ENCODE results near the gene CES4A. TPM values are rescaled to one million over a fixed set of nuclear protein-coding genes. Genes with fewer than 3 reads are reported as not detected.

The CES4A gene
- total and polyA plus RNA-seq, 2 of the 13 experiments (the other 11 are each of a cell fraction or from before 2014, with no cell fraction given), result 0.09 to 0.17 TPM

GRCh38 chr16:67040906-67041305 is 52.5 kb downstream of the CES4A start (continued):
- no peak for TF ChIP-seq ARNT2 (CRISPR knock-in tag; IDR thresholded peaks at IDR 0.05; ENCODE audit: low read depth)
- TF ChIP-seq ZNF431 (CRISPR knock-in tag; IDR thresholded peaks at IDR 0.05; ENCODE audit: borderline replicate concordance, low read depth), result no peak
- no peak for TF ChIP-seq TOPORS (CRISPR knock-in tag; IDR thresholded peaks at IDR 0.05)
- TF ChIP-seq, protein P1, sequence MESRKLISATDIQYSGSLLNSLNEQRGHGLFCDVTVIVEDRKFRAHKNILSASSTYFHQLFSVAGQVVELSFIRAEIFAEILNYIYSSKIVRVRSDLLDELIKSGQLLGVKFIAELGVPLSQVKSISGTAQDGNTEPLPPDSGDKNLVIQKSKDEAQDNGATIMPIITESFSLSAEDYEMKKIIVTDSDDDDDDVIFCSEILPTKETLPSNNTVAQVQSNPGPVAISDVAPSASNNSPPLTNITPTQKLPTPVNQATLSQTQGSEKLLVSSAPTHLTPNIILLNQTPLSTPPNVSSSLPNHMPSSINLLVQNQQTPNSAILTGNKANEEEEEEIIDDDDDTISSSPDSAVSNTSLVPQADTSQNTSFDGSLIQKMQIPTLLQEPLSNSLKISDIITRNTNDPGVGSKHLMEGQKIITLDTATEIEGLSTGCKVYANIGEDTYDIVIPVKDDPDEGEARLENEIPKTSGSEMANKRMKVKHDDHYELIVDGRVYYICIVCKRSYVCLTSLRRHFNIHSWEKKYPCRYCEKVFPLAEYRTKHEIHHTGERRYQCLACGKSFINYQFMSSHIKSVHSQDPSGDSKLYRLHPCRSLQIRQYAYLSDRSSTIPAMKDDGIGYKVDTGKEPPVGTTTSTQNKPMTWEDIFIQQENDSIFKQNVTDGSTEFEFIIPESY (CRISPR knock-in tag; IDR thresholded peaks at IDR 0.05), result no peak
- TF ChIP-seq JUND (CRISPR knock-in tag; IDR thresholded peaks at IDR 0.05), result no peak
- TF ChIP-seq, protein P2, sequence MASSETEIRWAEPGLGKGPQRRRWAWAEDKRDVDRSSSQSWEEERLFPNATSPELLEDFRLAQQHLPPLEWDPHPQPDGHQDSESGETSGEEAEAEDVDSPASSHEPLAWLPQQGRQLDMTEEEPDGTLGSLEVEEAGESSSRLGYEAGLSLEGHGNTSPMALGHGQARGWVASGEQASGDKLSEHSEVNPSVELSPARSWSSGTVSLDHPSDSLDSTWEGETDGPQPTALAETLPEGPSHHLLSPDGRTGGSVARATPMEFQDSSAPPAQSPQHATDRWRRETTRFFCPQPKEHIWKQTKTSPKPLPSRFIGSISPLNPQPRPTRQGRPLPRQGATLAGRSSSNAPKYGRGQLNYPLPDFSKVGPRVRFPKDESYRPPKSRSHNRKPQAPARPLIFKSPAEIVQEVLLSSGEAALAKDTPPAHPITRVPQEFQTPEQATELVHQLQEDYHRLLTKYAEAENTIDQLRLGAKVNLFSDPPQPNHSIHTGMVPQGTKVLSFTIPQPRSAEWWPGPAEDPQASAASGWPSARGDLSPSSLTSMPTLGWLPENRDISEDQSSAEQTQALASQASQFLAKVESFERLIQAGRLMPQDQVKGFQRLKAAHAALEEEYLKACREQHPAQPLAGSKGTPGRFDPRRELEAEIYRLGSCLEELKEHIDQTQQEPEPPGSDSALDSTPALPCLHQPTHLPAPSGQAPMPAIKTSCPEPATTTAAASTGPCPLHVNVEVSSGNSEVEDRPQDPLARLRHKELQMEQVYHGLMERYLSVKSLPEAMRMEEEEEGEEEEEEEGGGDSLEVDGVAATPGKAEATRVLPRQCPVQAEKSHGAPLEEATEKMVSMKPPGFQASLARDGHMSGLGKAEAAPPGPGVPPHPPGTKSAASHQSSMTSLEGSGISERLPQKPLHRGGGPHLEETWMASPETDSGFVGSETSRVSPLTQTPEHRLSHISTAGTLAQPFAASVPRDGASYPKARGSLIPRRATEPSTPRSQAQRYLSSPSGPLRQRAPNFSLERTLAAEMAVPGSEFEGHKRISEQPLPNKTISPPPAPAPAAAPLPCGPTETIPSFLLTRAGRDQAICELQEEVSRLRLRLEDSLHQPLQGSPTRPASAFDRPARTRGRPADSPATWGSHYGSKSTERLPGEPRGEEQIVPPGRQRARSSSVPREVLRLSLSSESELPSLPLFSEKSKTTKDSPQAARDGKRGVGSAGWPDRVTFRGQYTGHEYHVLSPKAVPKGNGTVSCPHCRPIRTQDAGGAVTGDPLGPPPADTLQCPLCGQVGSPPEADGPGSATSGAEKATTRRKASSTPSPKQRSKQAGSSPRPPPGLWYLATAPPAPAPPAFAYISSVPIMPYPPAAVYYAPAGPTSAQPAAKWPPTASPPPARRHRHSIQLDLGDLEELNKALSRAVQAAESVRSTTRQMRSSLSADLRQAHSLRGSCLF (CRISPR knock-in tag; IDR thresholded peaks at IDR 0.05; ENCODE audit: borderline replicate concordance), result no peak
- no peak for TF ChIP-seq GABPB1 (CRISPR knock-in tag; IDR thresholded peaks at IDR 0.05)
- no peak for TF ChIP-seq KLF9 (CRISPR knock-in tag; IDR thresholded peaks at IDR 0.05; ENCODE audit: low read depth)
- no peak for TF ChIP-seq ZNF282 (IDR thresholded peaks at IDR 0.05; ENCODE audit: partially characterized antibody)
- no peak for TF ChIP-seq ZNF770 (CRISPR knock-in tag; IDR thresholded peaks at IDR 0.05)
- TF ChIP-seq TAF1 (CRISPR knock-in tag; IDR thresholded peaks at IDR 0.05), result no peak
- TF ChIP-seq ZNF234 (CRISPR knock-in tag; conservative IDR thresholded peaks at IDR 0.05), result no peak
- no peak for TF ChIP-seq KMT2B (CRISPR knock-in tag; IDR thresholded peaks at IDR 0.05)
- no peak for TF ChIP-seq ZNF607 (CRISPR knock-in tag; IDR thresholded peaks at IDR 0.05; ENCODE audit: borderline replicate concordance)
- TF ChIP-seq KDM2A (CRISPR knock-in tag; IDR thresholded peaks at IDR 0.05; ENCODE audit: borderline replicate concordance, low read depth), result no peak
- TF ChIP-seq ZNF710 (CRISPR knock-in tag; IDR thresholded peaks at IDR 0.05; ENCODE audit: borderline replicate concordance), result no peak
